ENCODE measurements around the gene POU3F2.
A peak's percentile ranks its signal among the peaks of the same experiment; 100 is the strongest.

Gene POU3F2

DNA sequence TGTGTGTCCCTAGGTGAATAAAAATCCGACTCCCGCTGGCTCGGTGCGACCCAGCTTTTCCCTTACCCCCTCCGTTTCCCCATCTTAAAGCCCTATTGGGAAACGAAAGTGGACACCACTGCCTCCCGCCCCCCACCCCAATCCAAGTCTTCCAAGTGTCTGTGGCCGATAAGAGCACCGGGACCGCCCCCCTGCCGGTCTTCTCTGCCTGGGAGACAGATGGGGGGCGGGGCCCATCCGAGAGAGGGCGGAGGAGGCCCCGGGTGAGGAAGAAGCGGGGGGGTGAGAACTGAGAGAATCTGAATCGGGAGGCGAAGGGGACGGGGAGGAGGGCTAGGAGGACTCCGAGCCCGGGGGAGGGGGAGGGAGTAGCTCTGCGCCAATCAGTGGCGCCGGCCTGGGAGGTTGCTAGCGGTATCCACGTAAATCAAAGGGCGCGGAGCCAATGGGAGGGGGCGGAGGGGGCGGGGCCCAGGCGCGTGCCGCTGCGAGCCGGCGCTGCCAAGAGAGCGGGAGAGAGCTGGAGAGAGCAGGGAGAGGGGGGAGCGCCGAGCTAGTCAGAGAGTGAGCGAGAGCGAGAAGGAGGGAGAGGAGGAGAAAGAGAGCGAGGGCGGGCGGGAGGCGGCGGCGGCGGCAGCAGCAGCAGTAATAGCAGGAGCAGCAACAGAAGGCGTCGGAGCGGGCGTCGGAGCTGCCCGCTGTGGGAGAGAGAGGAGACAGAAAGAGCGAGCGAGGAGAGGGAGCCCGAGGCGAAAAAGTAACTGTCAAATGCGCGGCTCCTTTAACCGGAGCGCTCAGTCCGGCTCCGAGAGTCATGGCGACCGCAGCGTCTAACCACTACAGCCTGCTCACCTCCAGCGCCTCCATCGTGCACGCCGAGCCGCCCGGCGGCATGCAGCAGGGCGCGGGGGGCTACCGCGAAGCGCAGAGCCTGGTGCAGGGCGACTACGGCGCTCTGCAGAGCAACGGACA lies at the start of gene POU3F2:
POU3F2 (plus strand) TSS at position 515 of the 972 bp plus-strand sequence; CDS start at position 815, 300 bp downstream.
- DNase-seq = peak; percentile 78

DNA sequence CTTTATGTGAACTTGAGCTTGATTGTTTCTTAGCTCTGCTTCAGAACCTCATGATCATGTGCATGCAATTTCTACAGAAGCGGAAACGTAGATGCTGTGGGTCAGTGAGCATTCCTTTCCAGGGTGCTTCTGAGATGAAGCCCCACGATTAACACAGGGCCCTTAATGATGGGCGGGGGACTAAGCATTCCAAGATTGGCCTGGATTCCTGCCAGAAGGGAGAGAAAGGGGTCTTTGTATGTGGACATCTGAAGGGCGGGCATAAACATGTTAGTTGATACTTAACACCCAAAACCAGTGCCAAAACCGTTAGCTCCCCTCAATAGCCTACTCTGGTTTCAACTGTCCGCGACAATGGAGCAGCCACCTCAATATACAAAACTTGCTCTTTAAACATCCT lies 46.9 kb upstream of the POU3F2 start:
- no peak for DNase-seq

DNA sequence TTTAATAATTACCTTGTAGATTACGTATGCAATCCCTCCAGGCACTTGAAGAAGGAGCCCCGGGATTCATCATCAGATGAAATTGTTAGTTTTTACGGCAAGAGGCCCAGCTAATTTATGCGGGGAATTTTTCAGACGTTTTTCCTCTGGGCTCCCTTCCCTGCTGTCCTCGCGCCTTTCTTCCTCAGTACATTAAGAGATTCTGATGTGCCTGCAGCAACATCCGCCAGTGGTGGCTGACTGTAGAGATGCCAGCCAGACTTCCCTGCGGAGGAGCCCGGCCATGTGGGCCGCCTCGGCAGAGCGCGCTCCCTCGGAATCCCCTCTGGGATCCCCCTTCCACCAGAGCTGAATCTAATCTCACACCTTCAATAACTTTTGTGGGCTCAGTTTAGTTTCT lies 46.4 kb upstream of the POU3F2 start:
- DNase-seq = no peak

DNA sequence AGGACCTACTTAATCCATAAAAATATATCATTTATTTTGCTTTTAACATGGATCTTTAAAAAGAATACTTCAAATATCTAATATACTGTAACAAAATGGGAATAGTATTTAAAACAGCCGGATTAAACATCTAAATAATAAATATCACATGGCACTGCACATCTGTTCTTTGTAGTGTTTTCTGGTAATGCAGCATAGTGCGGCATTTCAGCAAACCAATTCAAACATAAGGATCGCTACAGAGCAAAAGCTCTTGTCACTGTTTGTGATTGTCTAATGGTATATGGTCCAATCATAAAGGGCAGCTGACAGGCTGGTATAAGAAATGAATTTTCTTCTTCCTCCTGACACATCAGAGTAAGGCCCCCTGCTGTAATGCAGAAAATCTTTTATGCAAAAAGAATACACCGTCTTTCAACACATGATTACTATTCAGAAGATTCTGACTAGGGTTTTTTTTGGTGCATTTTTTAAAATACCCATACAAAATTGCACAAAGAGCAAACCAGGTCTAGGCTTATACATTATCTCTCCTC lies 40.0 kb upstream of the POU3F2 start:
- no peak for DNase-seq

DNA sequence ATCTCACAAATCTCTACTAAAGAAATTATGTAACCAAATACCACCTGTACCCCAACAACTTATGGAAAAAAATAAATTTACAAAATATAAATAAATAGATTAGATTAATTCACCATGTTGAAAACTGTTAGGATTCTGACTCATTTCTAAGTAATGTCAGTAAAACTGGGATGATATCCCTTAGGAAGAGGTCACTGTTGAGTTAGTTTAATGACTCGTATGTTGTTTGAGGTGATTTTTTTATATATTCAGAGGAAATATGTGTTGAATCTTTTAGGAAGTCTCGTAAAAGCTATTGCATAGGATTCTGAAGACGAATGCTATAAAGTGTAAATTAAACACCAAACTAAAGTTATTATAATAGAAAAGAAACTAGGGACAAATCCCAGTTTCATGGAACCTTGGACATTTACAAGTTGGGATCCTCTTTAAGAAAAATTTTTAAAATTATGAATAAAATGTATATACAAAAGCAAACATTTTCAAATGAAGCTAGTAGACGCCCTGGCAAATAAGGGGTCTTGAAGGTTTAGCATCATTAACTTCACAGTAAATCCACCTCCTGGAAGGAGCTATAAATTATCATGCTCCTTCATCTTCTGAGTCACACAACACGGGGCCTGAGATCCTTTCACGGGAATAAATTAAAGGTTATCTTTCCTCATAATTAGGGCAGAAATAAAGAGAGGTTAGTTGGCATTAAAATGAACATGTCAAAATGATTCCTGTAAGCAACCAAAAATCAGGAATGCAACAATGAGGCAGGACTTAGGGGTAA lies 37.0 kb upstream of the POU3F2 start:
- DNase-seq = no peak

DNA sequence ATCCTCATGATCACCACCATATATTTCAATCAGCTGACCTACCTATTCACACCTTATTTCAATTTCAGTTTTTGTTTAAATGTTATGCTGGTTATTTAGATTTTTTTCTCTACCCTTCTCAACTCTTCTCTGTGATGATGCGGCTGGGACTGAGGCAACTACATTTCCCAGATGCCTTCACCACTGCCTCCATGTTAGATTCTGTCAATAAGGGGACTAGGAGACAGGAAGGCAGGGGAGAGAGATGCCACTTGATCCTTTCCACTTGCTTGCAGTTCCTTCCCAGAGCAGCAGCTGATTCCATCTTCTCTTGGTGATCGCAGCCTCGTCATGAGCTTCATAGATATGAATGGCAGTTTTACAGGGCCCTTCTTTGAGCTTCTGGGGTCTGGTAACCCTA lies 33.5 kb upstream of the POU3F2 start:
- DNase-seq = no peak

DNA sequence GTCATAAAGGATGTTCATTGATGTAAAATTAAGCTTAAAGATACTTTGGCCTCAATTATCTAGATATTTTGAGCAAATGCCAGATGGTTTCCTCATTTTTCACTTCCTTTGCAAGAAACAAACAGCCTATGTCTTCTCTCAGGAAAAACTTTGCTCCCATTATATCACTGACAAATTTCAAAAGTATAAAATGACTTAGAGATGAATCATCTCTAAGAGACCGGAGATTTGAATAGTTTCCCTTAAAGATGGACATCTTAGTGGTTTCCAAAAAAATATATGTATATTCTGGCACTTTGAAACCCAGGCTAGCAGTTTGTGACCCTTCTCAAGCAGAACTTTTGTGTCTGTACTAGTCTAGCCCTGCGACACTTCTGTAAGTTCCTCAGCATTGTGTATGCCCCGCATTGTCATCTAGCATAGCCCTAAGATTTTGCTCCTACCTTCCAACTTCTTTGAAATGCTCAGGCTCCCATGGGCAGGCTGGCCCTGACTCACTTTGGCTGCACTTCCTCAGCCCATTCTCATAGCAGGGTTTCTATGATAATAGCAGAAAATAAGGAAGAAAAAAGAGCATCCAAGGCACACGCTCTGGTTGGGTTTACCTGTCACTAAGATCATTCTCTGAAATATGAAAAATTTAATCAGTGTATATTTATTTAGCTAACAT lies 25.7 kb upstream of the POU3F2 start:
- no peak for DNase-seq

DNA sequence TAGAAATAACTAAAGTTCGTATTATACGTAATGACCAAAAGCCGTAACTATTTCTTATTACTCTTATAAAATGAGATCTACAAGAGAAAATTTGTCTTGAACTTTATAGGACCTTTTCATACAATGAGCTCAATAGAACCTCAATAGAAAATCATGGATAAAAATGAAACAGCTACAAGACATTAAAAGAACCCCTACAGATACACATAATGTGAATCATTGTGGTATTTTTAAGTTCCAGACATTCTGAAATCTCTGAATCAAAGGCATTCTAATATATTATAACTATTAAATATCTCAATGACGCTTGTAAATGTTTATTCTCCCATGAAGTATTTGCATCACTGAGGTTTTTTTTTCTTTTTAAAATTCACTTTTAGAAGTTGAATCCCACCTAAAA lies 22.2 kb upstream of the POU3F2 start:
- no peak for DNase-seq

DNA sequence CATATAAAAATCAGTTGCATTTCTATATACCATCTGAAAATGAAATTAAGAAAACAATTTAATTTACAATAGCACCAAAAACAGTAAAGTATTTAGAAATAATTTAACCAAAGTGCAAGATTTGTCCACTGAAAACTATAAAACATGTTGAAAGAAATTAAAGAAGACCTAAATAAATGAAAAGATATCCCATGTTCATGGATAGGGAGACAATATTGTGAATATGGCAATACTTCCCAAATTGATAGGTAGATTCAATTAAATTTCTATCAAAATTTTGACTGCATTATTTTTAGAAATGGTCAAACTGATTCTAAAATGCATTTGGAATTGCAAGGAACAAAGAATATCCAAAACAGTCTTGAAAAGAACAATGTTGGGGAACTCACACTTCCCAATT lies 17.6 kb upstream of the POU3F2 start:
- no peak for DNase-seq

DNA sequence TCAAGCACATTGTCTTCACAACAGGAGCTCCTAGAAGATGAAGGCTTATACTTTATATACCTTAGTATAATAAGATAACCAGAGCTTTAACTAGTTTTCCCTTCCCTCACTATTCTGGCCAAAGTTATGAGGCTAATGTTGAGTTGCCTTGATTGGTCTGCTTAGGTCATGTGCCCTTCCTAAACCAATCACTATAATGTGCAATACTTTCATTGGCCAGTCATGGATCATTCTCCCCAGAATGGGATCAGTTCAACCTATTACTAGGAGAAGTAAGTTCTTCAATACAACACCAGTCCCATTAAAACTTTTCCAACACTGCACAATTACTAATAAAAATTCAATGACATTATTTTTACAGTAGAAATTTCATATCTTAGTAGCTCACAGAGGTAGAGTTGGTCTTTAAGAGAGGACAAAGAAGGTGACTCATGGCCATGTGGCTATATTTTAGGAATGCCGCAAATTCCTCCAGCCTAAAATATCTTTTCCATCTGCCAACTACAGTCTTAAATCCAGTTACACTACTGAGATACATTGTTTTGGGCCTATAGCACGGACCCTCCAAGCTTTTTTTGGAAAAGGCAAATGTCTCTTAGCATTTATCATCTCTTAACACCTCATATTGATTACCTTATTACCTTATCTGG lies 12.5 kb upstream of the POU3F2 start:
- DNase-seq = no peak

DNA sequence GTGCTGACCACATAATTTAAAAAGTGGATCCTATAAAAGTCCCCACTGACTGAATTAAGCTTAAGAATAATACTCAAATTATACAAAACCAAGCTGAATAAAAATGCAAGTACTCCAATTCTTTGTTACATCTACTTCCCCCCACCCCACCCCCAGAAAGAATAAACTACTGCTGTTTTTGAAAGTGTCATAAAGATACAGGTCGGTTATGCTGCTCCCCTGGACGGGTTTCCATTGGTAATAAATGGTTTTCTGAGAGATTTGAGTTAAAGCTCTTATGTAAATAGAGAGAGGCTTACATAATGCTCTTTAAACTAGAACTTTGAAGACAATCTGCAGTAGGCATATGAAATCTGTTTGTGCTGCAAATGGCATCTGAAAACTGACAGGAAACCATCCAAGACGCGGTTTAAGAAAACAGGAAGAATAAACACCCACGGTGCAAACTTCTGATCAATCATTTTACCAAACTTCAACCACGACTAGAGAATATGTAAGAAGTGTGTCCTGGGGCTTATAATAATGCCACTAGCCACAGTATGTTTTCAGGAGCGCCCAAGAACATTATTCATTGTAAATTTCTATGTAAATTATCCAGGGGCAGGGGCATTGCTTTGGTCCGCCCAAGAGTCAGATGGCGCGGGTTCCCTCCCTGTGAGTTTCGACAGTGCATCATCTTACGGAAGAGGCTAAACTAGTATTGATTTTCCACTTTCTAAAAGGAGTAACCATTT lies 10.8 kb upstream of the POU3F2 start:
- no peak for DNase-seq

DNA sequence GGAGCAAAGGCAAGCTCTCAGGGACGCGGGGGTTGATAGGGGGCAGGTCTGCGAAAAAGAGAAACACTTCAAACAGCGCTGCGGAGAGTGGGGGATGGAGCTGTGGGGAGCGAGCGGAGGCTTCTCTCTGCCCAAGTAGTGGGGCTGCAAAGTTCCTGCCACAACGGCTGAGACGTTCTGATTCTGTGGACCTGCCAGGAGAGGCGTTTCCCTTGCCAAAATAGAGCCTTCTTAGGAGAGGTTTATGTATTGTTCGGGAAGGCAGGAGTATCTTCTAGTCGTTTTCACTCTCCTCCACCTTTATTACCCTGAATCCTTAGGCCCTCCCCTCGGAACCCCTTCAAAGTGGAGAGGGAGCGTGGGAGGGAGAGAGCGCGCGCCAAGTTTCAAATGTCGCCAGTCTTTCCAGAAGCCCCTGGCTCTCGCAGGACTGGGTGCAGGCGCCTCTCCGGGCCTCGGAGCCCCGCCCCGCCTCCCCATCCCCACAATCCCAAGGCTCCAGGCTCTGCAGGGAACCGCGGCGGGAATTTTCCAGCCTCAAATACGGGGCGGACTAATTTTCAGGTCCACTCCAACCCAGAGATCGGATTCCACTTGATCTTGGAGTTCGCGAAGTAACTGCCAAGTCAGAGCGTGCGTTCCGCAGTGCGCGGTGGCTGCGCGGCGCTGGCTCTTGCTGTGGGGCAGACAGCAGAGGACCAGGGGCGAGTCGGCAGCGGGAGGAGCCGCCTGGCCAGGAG lies 10.0 kb upstream of the POU3F2 start:
- peak; percentile 56 for DNase-seq

DNA sequence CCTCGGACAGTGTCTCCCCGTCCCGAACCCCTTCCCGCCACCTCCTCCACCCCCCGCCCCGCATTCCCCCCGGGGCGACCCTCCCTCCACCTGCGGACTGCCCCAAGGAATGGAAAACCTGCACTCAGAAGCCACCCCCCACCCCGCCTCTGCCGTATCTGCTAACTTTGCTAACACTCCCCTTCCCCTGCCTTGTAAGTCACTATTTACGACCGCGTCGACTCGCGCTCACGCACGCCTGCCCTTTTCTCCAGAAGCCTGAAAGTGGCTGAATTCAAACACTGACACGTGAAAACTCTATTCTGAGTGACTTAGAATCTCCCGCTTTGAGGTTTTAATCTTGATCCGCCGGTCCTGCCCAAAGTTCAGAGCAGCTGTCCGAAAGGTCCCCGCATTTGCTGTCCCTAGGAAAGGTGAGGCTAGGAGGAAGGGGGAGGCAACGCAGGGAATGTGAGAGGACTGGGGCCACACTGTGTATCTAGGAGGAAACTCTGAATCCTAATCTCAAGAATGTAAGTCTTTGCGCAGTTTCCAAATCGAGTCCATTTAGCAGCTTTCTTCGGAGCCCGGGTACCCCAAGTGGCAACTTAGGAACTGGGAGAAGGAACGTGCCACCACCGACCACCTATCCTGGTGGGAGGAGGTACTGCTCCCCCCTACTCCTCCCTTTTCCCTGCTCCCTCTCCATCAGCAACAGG lies 9.3 kb upstream of the POU3F2 start:
- DNase-seq = no peak

DNA sequence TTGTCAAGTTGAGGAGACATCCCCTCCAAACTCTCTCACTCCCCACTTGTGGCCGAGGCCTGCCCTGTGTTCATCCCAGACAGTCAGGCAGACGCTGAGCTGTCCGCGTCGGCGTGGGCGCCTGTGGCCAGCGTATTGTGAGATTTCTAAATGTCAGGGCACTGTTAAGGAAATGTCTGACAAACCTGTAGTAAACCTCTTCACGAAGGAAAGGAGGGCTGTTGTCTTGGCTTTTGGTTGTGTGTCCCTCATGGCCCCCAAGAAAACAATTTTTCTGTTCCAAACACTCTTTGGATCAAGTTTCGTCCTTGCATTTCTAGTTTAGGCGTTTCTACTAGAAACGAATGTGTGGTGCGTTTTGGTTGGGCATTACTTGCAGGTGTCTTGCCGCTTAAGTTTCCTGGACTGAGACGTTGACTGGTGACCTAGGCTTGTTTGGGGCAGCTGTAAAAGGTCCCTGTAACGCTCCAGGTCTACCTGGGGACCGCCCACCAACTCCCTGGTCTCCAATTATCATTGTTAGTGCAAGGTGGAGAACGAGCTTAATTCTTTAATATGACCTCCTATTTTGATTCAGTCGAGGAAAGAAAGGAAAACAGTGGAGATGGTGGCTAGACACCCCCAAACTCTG lies 8.7 kb upstream of the POU3F2 start:
- no peak for DNase-seq

DNA sequence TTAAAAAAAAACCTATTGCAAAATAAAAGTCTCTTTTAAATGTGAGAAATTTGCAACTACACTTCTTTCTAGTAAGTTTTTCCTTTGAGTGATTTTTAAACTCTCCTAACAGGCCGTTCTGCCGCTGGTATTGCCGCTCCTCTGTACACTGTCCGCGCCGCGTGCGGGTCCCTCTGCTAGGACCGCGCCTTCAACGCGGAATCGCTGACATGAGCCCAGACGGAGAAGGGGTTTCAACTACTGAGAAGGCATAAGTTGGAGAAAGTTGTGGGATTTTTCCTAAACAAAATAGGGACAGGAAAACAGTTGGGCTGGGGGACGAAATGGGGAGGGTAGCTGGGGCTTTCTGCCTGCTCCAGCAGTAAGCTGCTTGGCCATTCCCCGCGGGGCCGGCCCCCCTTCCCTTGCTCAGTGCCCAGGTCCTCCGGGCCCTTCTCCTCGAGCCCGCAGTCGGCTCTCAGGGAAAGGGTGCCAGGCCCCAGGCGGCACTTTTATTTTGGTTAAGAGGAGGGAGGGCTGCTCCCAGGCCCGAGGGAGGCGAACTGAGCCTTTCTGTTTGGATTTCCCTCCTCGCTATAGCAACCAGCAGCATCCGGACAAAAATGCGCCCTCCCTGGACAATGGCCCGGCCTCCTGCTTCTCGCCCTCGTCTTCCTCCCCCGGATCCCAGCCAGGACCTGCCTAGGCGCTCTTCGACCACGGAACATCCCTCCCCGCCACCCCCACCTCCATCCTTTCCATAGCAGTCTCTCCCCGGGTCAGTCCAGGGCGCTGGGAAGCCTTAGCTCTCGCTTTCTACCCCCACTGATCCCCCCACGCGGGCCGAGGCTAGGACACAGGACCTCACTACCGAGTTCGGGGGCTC lies 6.8 kb upstream of the POU3F2 start:
- DNase-seq = no peak

DNA sequence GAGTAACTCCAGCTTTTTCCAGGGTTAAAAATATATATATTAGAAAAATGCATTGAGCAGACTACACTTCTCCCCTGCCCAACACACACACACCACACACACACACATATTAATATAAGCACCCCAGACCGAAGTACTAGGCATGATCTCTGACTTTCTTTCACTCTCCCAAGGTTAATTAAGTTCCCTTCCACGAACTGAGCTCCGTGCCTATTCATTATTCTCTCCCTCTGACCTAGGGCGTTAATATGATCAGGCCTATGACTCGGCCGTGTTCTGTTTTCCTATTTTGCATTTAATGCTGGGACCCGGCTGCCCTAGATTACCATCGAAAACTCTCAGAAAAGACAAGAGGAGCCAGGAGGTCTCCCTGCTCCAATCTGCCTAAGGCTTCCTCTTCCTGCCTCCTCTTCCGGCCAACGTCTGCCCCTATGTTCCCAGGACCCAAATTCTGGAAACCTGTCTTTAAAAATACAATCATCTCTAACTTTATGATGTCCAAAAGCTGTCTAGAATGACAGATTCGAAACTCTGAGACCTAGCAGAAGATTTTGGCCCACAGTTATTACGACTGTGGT lies 6.1 kb upstream of the POU3F2 start:
- DNase-seq = no peak

DNA sequence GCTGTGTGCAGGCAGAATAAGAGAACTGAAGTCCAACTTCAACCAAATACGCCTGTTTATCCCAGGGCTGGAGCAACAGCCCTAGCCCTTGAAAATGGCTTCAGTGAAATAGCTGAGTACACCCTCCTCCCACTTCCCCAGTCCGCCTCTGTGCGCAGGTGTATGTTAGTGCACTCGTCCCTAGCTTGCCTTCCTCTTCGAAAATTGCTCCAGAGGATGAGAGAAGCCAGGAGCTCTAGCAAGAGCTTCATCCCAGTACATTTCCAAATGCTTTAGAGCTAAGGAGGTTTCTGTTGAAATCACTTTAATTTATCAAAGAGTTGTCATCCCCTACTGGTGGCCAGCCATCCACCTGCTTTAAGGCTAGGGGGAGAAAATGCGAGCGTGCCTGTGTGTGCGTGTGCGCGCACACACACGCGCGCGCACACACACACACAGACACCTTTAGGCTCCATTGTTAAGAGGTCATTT lies 5.4 kb upstream of the POU3F2 start:
- no peak for DNase-seq

DNA sequence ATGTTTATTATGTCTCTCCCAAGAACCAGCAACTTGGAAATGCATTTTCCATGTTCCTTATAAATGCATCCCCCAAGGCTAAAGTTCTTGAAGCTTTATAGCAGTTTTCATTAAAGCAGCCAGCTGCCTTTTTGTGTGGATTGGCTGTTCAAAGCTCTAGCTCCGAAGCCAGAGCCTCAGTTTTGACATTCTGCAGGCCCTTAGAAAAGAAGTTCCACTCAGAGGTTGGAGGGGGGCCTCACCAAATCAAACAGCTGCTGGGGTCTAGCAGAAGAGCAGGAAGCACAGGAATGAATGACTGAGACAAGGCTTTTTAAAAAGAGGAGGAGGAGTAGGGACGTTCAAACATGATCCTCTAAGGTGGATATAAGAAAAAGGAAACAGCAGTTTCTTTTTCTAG lies 4.2 kb upstream of the POU3F2 start:
- no peak for DNase-seq

Measured in activated CD8-positive, alpha-beta memory T cell treated with anti-CD3 and anti-CD28 coated beads for 24 hours (primary cell).